Measurements from ENCODE around the gene MROH2A.

The MROH2A gene

GRCh38 chr2:233810385-233810784, 32.3 kb downstream of the MROH2A start:
- no peak for DNase-seq (ENCODE audit: low read depth)
- no peak for TF ChIP-seq CTCF (conservative IDR thresholded peaks at IDR 0.05; ENCODE audit: low read length)
- H3K4me3 ChIP-seq (ENCODE audit: low read length): no peak overlapping the region

- no peak for TF ChIP-seq CTCF (conservative IDR thresholded peaks at IDR 0.05; ENCODE audit: low read length)
- no peak for DNase-seq (ENCODE audit: low read depth)
- no peak overlapping the region for H3K4me3 ChIP-seq (ENCODE audit: low read length)
These were observed 33.0 kb downstream of the MROH2A start for GRCh38 chr2:233811087-233811486.

GRCh38 chr2:233811732-233812131, 33.6 kb downstream of the MROH2A start:
- H3K4me3 ChIP-seq (ENCODE audit: low read length): no peak overlapping the region
- no peak for TF ChIP-seq CTCF (conservative IDR thresholded peaks at IDR 0.05; ENCODE audit: low read length)
- DNase-seq (ENCODE audit: low read depth): no peak

GRCh38 chr2:233813236-233814055, 35.3 kb downstream of the MROH2A start:
- no peak for TF ChIP-seq CTCF (conservative IDR thresholded peaks at IDR 0.05; ENCODE audit: low read length)
- H3K4me3 ChIP-seq (ENCODE audit: low read length): no peak overlapping the region
- DNase-seq (ENCODE audit: low read depth): no peak

GRCh38 chr2:233814056-233814835, 36.1 kb downstream of the MROH2A start:
- no peak for TF ChIP-seq CTCF (conservative IDR thresholded peaks at IDR 0.05; ENCODE audit: low read length)
- no peak for DNase-seq (ENCODE audit: low read depth)
- H3K4me3 ChIP-seq (ENCODE audit: low read length): no peak overlapping the region

GRCh38 chr2:233815861-233816260, 37.7 kb downstream of the MROH2A start:
- peak; percentile 18 for DNase-seq (ENCODE audit: low read depth)
- H3K4me3 ChIP-seq (ENCODE audit: low read length): no peak overlapping the region
- TF ChIP-seq CTCF (conservative IDR thresholded peaks at IDR 0.05; ENCODE audit: low read length): no peak

- H3K4me3 ChIP-seq (ENCODE audit: low read length): no peak overlapping the region
- TF ChIP-seq CTCF (conservative IDR thresholded peaks at IDR 0.05; ENCODE audit: low read length): no peak
- no peak for DNase-seq (ENCODE audit: low read depth)
These were observed 38.2 kb downstream of the MROH2A start for GRCh38 chr2:233816334-233816733.

Data from AG10803 (cell line).